Measurements from ENCODE around the gene ANG. TPM values are rescaled to one million over a fixed set of nuclear protein-coding genes. Genes with fewer than 3 reads are reported as not detected.
"Not testable (repeated sequence)": the region's sequence is repeated elsewhere in the genome, so short reads cannot be mapped to it uniquely, and the experiment has no call there.

Gene ANG
- total RNA-seq, 1 experiment from 2014 or later = 3.2 TPM

DNA sequence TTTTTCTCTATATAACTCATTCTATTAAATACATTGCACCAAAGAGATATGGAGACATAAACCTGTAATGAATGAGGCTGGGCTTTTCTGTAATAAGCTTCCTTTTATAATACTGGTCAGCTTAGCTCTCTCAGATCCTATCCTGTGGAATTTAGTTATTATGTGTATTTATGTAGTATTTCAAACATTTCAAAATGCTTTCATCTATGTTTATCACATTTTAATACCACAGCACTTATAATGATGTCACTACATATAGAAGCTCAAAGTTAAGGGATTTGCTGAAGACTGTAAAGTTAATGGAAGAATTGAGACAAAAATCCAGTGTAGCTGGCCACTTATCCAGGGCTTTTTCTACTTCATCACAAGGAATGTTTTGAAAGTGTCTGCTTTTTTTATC, 11.4 kb downstream of the ANG start:
- Histone ChIP-seq H3K79me1 (ENCODE audit: insufficient read depth, low read depth, low read length, poor library complexity, severe bottlenecking) (no peaks in the 10 kb centered on the region), H3K4me2 (ENCODE audit: insufficient read depth, insufficient read length, low read length) (no peak overlapping the region), H2BK120ac (ENCODE audit: low read depth, low read length, poor library complexity, severe bottlenecking) (no peak overlapping the region), H2BK5ac (ENCODE audit: insufficient read length, low read length) (no peak overlapping the region), H3K79me2 (ENCODE audit: insufficient read depth, low read length) (no peaks in the 10 kb centered on the region), H3K9ac (ENCODE audit: extremely low read depth, insufficient read length, low read length) (no peak overlapping the region), H3T11ph (ENCODE audit: low read length) (no peak overlapping the region), H2AFZ (ENCODE audit: low read length) (no peak overlapping the region), H3K4me1 (ENCODE audit: insufficient read depth, low read length) (no peaks in the 10 kb centered on the region), H4K91ac (ENCODE audit: insufficient read length, low read depth, low read length) (no peak overlapping the region), H3K23me2 (ENCODE audit: insufficient read length, low read depth, low read length, poor library complexity, severe bottlenecking) (no peaks in the 10 kb centered on the region), H4K5ac (ENCODE audit: insufficient read length, low read depth, low read length) (no peak overlapping the region), H4K8ac (replicated peaks; ENCODE audit: insufficient read length, low read depth, low read length) (no peak overlapping the region), H3K27ac (ENCODE audit: insufficient read length, low read depth, low read length) (no peak overlapping the region), H2AK5ac (ENCODE audit: insufficient read length, low read length) (no peak overlapping the region), H3K14ac (ENCODE audit: insufficient read depth, low read length) (no peak overlapping the region), H2BK20ac (ENCODE audit: low read depth, low read length, poor library complexity, severe bottlenecking) (no peak overlapping the region), H3K23ac (ENCODE audit: insufficient read length, low read depth, low read length) (no peak overlapping the region), H4K20me1 (ENCODE audit: control insufficient read depth, insufficient read depth, insufficient read length) (no peaks in the 10 kb centered on the region), H3K56ac (ENCODE audit: insufficient read length, low read depth, low read length) (no peak overlapping the region), H3K4ac (ENCODE audit: low read depth, low read length) (no peak overlapping the region), H3K18ac (ENCODE audit: insufficient read length, low read depth, low read length) (no peak overlapping the region), H3K9me3 (ENCODE audit: control insufficient read depth, low read depth, low read length) (peaks cover 10% of the 10 kb centered on the region), H2BK12ac (ENCODE audit: insufficient read length, low read depth, low read length) (no peak overlapping the region), H3K27me3 (ENCODE audit: insufficient read depth, low read length) (no peaks in the 10 kb centered on the region), H2BK15ac (ENCODE audit: low read depth, low read length) (no peak overlapping the region)
- peaks cover 0 to 1% (median 0%) of the 10 kb centered on the region in 3 experiments; a peak in 2 of 7 replicates for H3K36me3 Mint-ChIP-seq (ENCODE audit: insufficient read depth in 1 of 3, low read depth in 3 of 3)
- TF ChIP-seq, protein P1, sequence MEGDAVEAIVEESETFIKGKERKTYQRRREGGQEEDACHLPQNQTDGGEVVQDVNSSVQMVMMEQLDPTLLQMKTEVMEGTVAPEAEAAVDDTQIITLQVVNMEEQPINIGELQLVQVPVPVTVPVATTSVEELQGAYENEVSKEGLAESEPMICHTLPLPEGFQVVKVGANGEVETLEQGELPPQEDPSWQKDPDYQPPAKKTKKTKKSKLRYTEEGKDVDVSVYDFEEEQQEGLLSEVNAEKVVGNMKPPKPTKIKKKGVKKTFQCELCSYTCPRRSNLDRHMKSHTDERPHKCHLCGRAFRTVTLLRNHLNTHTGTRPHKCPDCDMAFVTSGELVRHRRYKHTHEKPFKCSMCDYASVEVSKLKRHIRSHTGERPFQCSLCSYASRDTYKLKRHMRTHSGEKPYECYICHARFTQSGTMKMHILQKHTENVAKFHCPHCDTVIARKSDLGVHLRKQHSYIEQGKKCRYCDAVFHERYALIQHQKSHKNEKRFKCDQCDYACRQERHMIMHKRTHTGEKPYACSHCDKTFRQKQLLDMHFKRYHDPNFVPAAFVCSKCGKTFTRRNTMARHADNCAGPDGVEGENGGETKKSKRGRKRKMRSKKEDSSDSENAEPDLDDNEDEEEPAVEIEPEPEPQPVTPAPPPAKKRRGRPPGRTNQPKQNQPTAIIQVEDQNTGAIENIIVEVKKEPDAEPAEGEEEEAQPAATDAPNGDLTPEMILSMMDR (conservative IDR thresholded peaks at IDR 0.05) = no peak
- H3K9me3 Mint-ChIP-seq = no peaks in the 10 kb centered on the region; a peak in 2 of 5 replicates
- H3K27ac Mint-ChIP-seq = no peak overlapping the region
- H3K27me3 Mint-ChIP-seq (ENCODE audit: low read depth) = no peaks in the 10 kb centered on the region
- no peak for DNase-seq
- H3K4me1 Mint-ChIP-seq = peaks cover 8 to 10% of the 10 kb centered on the region in 2 experiments; a peak in 3 of 4 replicates
- no peak overlapping the region for H3K4me3 Mint-ChIP-seq

DNA sequence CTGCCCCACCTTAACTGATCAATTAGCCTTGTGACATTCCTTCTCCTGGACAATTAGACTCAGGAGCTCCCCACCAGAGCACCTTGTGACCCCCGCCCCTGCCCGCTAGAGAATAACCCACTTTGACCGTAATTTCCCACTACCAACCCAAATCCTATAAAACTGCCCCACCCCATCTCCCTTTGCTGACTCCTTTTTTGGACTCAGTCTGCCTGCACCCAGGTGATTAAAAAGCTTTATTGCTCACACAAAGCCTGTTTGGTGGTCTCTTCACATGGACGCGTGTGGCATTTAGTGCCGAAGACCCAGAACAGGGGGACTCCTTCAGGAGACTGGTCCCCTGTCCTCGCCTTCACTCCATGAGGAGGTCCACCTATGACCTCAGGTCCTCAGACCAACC, 12.4 kb downstream of the ANG start:
- H3K4me1 Mint-ChIP-seq = peaks cover 8 to 10% of the 10 kb centered on the region in 2 experiments; a peak in 3 of 4 replicates
- H3T11ph ChIP-seq (ENCODE audit: low read length); H3K18ac ChIP-seq (ENCODE audit: insufficient read length, low read depth, low read length); H3K9ac ChIP-seq (ENCODE audit: extremely low read depth, insufficient read length, low read length); H2BK20ac ChIP-seq (ENCODE audit: low read depth, low read length, poor library complexity, severe bottlenecking); H3K4ac ChIP-seq (ENCODE audit: low read depth, low read length); H3K36me3 Mint-ChIP-seq (ENCODE audit: insufficient read depth in 1 of 3, low read depth in 3 of 3); H4K91ac ChIP-seq (ENCODE audit: insufficient read length, low read depth, low read length); H4K20me1 ChIP-seq (ENCODE audit: control insufficient read depth, insufficient read depth, insufficient read length); H3K27ac Mint-ChIP-seq; H2AFZ ChIP-seq (ENCODE audit: low read length); H3K79me2 ChIP-seq (ENCODE audit: insufficient read depth, low read length); H3K79me1 ChIP-seq (ENCODE audit: insufficient read depth, low read depth, low read length, poor library complexity, severe bottlenecking); H3K27ac ChIP-seq (ENCODE audit: insufficient read length, low read depth, low read length); H2BK15ac ChIP-seq (ENCODE audit: low read depth, low read length); H2AK5ac ChIP-seq (ENCODE audit: insufficient read length, low read length); H3K4me3 Mint-ChIP-seq; H3K14ac ChIP-seq (ENCODE audit: insufficient read depth, low read length); H3K4me1 ChIP-seq (ENCODE audit: insufficient read depth, low read length); H3K23me2 ChIP-seq (ENCODE audit: insufficient read length, low read depth, low read length, poor library complexity, severe bottlenecking); H3K9me3 Mint-ChIP-seq; H3K4me2 ChIP-seq (ENCODE audit: insufficient read depth, insufficient read length, low read length); H4K5ac ChIP-seq (ENCODE audit: insufficient read length, low read depth, low read length); H2BK5ac ChIP-seq (ENCODE audit: insufficient read length, low read length); H4K8ac ChIP-seq (replicated peaks; ENCODE audit: insufficient read length, low read depth, low read length); H3K56ac ChIP-seq (ENCODE audit: insufficient read length, low read depth, low read length); DNase-seq; H3K27me3 Mint-ChIP-seq (ENCODE audit: low read depth); H3K23ac ChIP-seq (ENCODE audit: insufficient read length, low read depth, low read length); H3K27me3 ChIP-seq (ENCODE audit: insufficient read depth, low read length); H2BK12ac ChIP-seq (ENCODE audit: insufficient read length, low read depth, low read length); H2BK120ac ChIP-seq (ENCODE audit: low read depth, low read length, poor library complexity, severe bottlenecking): not testable (repeated sequence)
- no CpG with 5 or more reads among the region's 7 CpGs for WGBS (ENCODE audit: extremely low coverage, insufficient read length, low lambda C conversion rate)
- peaks cover 15% of the 10 kb centered on the region for H3K9me3 ChIP-seq (ENCODE audit: control insufficient read depth, low read depth, low read length)

Data from H9 (cell line).